HL-60 (cell line): Measurements from ENCODE around the gene EYA2.

ENCODE experiments used
- DNase-seq, 2 experiments: peaks; one replicate each; pipeline ENCODE4 v3.0.0-alpha.2; 2010 to 2020; ENCODE audit warnings: low read depth in 1 of 2, low spot score in 1 of 2
- H3K27ac ChIP-seq: fragments of 250-450 bp; sonication (Bioruptor Pico); replicated peaks from 2 replicates; pipeline ENCODE4 v1.5.1; 2020; ENCODE audit warnings: mild to moderate bottlenecking, moderate library complexity
- H3K27me3 ChIP-seq: fragments of 250-450 bp; sonication (Bioruptor Pico); 2 replicates; pipeline ENCODE4 v1.5.1; 2021; ENCODE audit warnings: mild to moderate bottlenecking, moderate library complexity; ENCODE audit not compliant: insufficient read depth, poor library complexity, severe bottlenecking
- H3K4me3 ChIP-seq: replicated peaks from 2 replicates; pipeline ENCODE4 v1.5.1; 2011; ENCODE audit warnings: mild to moderate bottlenecking, control low read depth, low read length; ENCODE audit not compliant: insufficient read depth
- GABPA ChIP-seq: IDR thresholded peaks from 2 replicates; pipeline ENCODE4 v1.6.1; 2012; ENCODE audit warnings: low read depth
- POLR2AphosphoS5 ChIP-seq: IDR thresholded peaks from 2 replicates; pipeline ENCODE4 v1.6.1; 2012; ENCODE audit warnings: low read depth
- SPI1 ChIP-seq: IDR thresholded peaks from 2 replicates; pipeline ENCODE4 v1.6.1; 2012; ENCODE audit warnings: low read depth, mild to moderate bottlenecking, borderline replicate concordance
- TF ChIP-seq, protein P1 (sequence below): IDR thresholded peaks from 2 replicates; pipeline ENCODE4 v1.6.1; 2012; ENCODE audit warnings: low read depth; ENCODE audit not compliant: insufficient replicate concordance
- TF ChIP-seq, protein P2 (sequence below): IDR thresholded peaks from one replicate; pipeline ENCODE4 v1.5.1; 2011; ENCODE audit warnings: low read length, control low read depth, inconsistent platforms; ENCODE audit not compliant: insufficient read depth

Gene EYA2

DNA sequence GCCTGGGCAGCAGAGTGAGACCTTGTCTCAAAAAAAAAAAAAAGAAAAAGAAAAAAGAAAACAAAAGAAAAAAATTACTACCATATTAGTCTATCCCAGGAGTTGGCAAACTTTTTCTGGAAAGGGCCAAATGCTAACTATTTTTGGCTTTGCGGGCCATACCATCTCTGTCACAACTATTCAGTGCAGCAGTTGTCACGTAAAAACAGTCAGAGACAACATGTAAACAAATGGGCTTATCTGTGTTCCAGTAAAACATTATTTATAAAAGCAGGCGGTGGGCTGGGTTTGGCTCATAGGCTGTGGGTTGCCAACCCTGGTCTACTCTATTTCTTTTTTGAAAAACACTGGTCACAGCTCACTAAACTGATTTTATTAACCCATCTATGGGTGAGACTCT, 53.4 kb downstream of the EYA2 start:
- no peak for TF ChIP-seq POLR2AphosphoS5
- H3K27me3 ChIP-seq = no peaks in the 10 kb centered on the region

DNA sequence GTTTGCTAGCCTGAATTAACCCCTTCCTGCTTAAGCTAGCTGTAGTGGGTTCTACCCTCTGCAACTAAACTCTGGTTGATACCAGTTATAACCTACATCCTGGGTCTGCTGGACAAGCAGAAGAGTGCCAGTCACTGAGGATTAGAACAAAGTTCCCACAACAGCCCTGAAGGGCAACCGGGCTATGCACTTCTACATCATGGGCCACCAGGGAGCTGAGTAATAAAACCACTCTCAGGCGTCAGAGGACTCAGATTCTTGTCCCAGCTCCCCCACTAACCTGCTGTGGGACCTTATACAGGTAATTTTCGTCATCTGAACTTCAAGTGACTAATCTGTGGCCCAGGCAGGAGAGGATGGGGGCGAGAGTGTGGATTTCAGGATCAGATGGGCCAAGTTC, 56.8 kb downstream of the EYA2 start:
- DNase-seq = no peak
- Histone ChIP-seq H3K4me3 (no peak overlapping the region), H3K27me3 (no peaks in the 10 kb centered on the region), H3K27ac (no peak overlapping the region)
- TF ChIP-seq POLR2AphosphoS5 (no peak), GABPA (no peak), SPI1 (no peak)
- TF ChIP-seq, protein P1, sequence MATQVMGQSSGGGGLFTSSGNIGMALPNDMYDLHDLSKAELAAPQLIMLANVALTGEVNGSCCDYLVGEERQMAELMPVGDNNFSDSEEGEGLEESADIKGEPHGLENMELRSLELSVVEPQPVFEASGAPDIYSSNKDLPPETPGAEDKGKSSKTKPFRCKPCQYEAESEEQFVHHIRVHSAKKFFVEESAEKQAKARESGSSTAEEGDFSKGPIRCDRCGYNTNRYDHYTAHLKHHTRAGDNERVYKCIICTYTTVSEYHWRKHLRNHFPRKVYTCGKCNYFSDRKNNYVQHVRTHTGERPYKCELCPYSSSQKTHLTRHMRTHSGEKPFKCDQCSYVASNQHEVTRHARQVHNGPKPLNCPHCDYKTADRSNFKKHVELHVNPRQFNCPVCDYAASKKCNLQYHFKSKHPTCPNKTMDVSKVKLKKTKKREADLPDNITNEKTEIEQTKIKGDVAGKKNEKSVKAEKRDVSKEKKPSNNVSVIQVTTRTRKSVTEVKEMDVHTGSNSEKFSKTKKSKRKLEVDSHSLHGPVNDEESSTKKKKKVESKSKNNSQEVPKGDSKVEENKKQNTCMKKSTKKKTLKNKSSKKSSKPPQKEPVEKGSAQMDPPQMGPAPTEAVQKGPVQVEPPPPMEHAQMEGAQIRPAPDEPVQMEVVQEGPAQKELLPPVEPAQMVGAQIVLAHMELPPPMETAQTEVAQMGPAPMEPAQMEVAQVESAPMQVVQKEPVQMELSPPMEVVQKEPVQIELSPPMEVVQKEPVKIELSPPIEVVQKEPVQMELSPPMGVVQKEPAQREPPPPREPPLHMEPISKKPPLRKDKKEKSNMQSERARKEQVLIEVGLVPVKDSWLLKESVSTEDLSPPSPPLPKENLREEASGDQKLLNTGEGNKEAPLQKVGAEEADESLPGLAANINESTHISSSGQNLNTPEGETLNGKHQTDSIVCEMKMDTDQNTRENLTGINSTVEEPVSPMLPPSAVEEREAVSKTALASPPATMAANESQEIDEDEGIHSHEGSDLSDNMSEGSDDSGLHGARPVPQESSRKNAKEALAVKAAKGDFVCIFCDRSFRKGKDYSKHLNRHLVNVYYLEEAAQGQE = no peak
- TF ChIP-seq, protein P2, sequence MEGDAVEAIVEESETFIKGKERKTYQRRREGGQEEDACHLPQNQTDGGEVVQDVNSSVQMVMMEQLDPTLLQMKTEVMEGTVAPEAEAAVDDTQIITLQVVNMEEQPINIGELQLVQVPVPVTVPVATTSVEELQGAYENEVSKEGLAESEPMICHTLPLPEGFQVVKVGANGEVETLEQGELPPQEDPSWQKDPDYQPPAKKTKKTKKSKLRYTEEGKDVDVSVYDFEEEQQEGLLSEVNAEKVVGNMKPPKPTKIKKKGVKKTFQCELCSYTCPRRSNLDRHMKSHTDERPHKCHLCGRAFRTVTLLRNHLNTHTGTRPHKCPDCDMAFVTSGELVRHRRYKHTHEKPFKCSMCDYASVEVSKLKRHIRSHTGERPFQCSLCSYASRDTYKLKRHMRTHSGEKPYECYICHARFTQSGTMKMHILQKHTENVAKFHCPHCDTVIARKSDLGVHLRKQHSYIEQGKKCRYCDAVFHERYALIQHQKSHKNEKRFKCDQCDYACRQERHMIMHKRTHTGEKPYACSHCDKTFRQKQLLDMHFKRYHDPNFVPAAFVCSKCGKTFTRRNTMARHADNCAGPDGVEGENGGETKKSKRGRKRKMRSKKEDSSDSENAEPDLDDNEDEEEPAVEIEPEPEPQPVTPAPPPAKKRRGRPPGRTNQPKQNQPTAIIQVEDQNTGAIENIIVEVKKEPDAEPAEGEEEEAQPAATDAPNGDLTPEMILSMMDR = no peak

More for the DNA sequence above, 53.4 kb downstream of the EYA2 start:
- no peak overlapping the region for H3K27ac ChIP-seq
- no peak for DNase-seq
- no peak overlapping the region for H3K4me3 ChIP-seq

DNA sequence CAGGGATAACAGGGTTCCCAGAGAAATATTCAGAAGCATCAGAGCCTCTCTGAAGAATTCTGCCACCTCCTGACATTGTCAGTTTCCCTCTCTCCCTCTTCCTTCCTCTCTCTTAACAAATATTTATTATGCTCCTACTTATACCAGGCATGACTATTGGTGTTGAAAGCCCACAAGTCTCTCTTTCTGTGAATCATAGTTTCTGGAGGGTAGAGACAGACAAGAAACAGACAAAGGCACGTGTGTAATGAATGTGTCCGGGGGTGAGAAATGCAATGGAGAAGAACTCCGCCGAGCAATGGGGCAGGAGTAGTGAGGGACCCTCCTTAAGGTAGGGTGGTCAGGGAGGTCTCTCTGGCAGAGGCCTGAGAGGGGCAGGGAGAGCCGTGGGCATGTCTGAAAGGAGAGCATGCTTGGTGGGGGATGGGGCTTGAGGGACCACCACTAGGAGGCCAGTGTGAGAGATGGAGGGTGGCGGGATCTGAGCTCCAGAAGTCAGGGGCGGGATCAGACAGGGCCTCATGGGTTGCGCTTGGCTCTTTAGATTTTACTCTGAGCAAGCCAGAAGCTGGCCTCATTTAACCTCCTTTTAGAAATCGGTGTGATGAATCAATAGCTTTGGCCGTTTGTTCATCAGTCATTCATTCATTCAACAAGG, 57.3 kb downstream of the EYA2 start:
- Histone ChIP-seq H3K4me3 (no peak overlapping the region), H3K27ac (no peak overlapping the region), H3K27me3 (no peaks in the 10 kb centered on the region)
- DNase-seq = no peak
- TF ChIP-seq, protein P1 = no peak
- TF ChIP-seq GABPA = no peak
- TF ChIP-seq, protein P2 = no peak
- no peak for TF ChIP-seq POLR2AphosphoS5
- TF ChIP-seq SPI1 = no peak

DNA sequence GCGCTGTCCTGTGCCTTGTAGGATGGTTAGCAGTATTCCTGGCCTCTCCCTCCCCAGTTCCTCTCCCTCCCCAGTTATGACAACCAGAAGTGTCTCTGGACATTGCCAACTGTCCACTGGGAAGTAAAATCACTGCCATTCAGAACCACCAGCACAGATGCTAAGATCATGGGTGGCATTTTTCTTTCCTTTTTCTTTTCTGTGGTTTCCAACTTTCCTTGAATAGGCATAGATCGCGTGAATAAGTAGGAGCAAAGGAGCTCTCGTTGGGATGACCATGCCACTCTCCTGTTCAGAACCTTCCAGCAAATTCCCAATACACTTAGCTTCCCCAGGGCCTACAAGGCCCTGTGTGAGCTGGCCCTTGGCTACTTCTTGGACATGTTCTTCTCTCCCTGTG, 59.0 kb downstream of the EYA2 start:
- DNase-seq = no peak
- Histone ChIP-seq H3K27me3 (no peaks in the 10 kb centered on the region), H3K4me3 (no peak overlapping the region), H3K27ac (no peak overlapping the region)
- TF ChIP-seq, protein P2 = no peak
- TF ChIP-seq, protein P1 = no peak
- no peak for TF ChIP-seq POLR2AphosphoS5
- TF ChIP-seq SPI1 = no peak
- no peak for TF ChIP-seq GABPA
